Measurements from ENCODE around the gene KLF9. TPM values are rescaled to one million over a fixed set of nuclear protein-coding genes. Genes with fewer than 3 reads are reported as not detected.

Gene KLF9
- total and polyA plus RNA-seq, 5 experiments from 2014 or later: 2.6 to 29.6 (median 4.0) TPM

- H3K27ac Mint-ChIP-seq: peak overlapping the region; percentile 95 to 100 (median 99)
- H3K36me3 Mint-ChIP-seq: peaks cover 0 to 4% (median 2%) of the 10 kb centered on the region in 3 donors
- no peaks in the 10 kb centered on the region for H3K9me3 Mint-ChIP-seq
- DNase-seq (no peak), ATAC-seq (no peak)
- H3K4me1 Mint-ChIP-seq: peaks cover 44 to 80% (median 70%) of the 10 kb centered on the region in 4 donors
- POLR2A ChIA-PET: interaction anchor here (0.7 to 4.9 kb wide), 6 partner anchors 8 to 156 kb away, joined by 3 to 61 read pairs (median 16); no protein-coding TSS in a partner anchor
- peaks cover 0 to 2% (median 0%) of the 10 kb centered on the region in 5 donors for H3K27me3 Mint-ChIP-seq
- peak overlapping the region; percentile 97 to 100 (median 98) for H3K4me3 Mint-ChIP-seq
Measured at GRCh38 chr9:70410368-70410767, 4.1 kb downstream of the KLF9 start.

GRCh38 chr9:70409800-70410199 lies 4.7 kb downstream of the KLF9 start:
- Mint-ChIP-seq H3K4me1 (peaks cover 49 to 80% (median 71%) of the 10 kb centered on the region in 4 donors), H3K27ac (peak overlapping the region in 6 of 10 donors; percentile 9 to 100 (median 98)), H3K4me3 (peak overlapping the region; percentile 57 to 100 (median 98)), H3K9me3 (no peaks in the 10 kb centered on the region), H3K36me3 (peaks cover 0 to 4% (median 2%) of the 10 kb centered on the region in 3 donors), H3K27me3 (peaks cover 0 to 2% (median 0%) of the 10 kb centered on the region in 5 donors)
- ATAC-seq (no peak), DNase-seq (no peak)
- POLR2A ChIA-PET: interaction anchor here (0.7 to 4.9 kb wide), 4 partner anchors 10 to 20 kb away, joined by 3 to 61 read pairs (median 40); no protein-coding TSS in a partner anchor

- ATAC-seq (no peak), DNase-seq (no peak)
- Mint-ChIP-seq H3K4me1 (peaks cover 46 to 76% (median 69%) of the 10 kb centered on the region in 4 donors), H3K9me3 (no peaks in the 10 kb centered on the region), H3K27me3 (peaks cover 0 to 2% (median 0%) of the 10 kb centered on the region in 5 donors), H3K27ac (peak overlapping the region in 2 of 10 donors; percentile 44 to 100), H3K36me3 (peaks cover 0 to 4% (median 2%) of the 10 kb centered on the region in 3 donors), H3K4me3 (peak overlapping the region in 2 of 10 donors; percentile 1 to 6)
- POLR2A ChIA-PET: interaction anchor here (6.5 kb wide), 1 partner anchor 10 kb away, joined by 42 read pairs; no protein-coding TSS in a partner anchor
Measured at GRCh38 chr9:70409280-70409679, 5.2 kb downstream of the KLF9 start.

GRCh38 chr9:70408393-70409040 lies 5.9 kb downstream of the KLF9 start:
- Mint-ChIP-seq H3K4me1 (peaks cover 43 to 78% (median 72%) of the 10 kb centered on the region in 4 donors), H3K36me3 (peaks cover 0 to 4% (median 2%) of the 10 kb centered on the region in 3 donors), H3K9me3 (no peaks in the 10 kb centered on the region), H3K4me3 (peak overlapping the region in 4 of 10 donors; percentile 20 to 90 (median 65)), H3K27me3 (no peaks in the 10 kb centered on the region), H3K27ac (peak overlapping the region in 7 of 10 donors; percentile 24 to 93 (median 88))
- POLR2A ChIA-PET: interaction anchor here (1.2 to 6.5 kb wide), 4 partner anchors 10 to 15 kb away, joined by 3 to 42 read pairs (median 9); no protein-coding TSS in a partner anchor
- DNase-seq: no peak
- ATAC-seq: no peak

- peaks cover 0 to 4% (median 0%) of the 10 kb centered on the region in 3 donors for H3K36me3 Mint-ChIP-seq
- peak overlapping the region; percentile 50 to 90 (median 81) for H3K4me3 Mint-ChIP-seq
- ATAC-seq (peak in 1 of 2 donors; percentile 28), DNase-seq (no peak)
- POLR2A ChIA-PET: interaction anchor here (0.7 to 6.5 kb wide), 4 partner anchors 9 to 199 kb away, joined by 4 to 42 read pairs (median 9); no protein-coding TSS in a partner anchor
- no peaks in the 10 kb centered on the region for H3K27me3 Mint-ChIP-seq
- peaks cover 49 to 86% (median 84%) of the 10 kb centered on the region in 4 donors for H3K4me1 Mint-ChIP-seq
- peak overlapping the region; percentile 12 to 93 (median 87) for H3K27ac Mint-ChIP-seq
- no peaks in the 10 kb centered on the region for H3K9me3 Mint-ChIP-seq
Measured at GRCh38 chr9:70407081-70407503, 7.4 kb downstream of the KLF9 start.

GRCh38 chr9:70406434-70406862 lies 8.0 kb downstream of the KLF9 start:
- peak overlapping the region; percentile 68 to 90 (median 82) for H3K4me3 Mint-ChIP-seq
- H3K9me3 Mint-ChIP-seq: no peaks in the 10 kb centered on the region
- ATAC-seq (peak; percentile 28 to 57), DNase-seq (peak in 2 of 10 donors; percentile 27 to 37)
- H3K27ac Mint-ChIP-seq: peak overlapping the region; percentile 65 to 94 (median 92)
- no peaks in the 10 kb centered on the region for H3K27me3 Mint-ChIP-seq
- peaks cover 46 to 83% (median 82%) of the 10 kb centered on the region in 4 donors for H3K4me1 Mint-ChIP-seq
- POLR2A ChIA-PET: interaction anchor here (0.7 to 6.5 kb wide), 2 partner anchors 13 to 200 kb away, joined by 4 to 42 read pairs; no protein-coding TSS in a partner anchor
- H3K36me3 Mint-ChIP-seq: peaks cover 0 to 4% (median 0%) of the 10 kb centered on the region in 3 donors

GRCh38 chr9:70405808-70406433 lies 8.5 kb downstream of the KLF9 start:
- Mint-ChIP-seq H3K4me3 (peak overlapping the region; percentile 68 to 90 (median 82)), H3K27ac (peak overlapping the region; percentile 72 to 94 (median 92)), H3K9me3 (no peaks in the 10 kb centered on the region), H3K4me1 (peaks cover 45 to 84% (median 78%) of the 10 kb centered on the region in 4 donors), H3K27me3 (no peaks in the 10 kb centered on the region), H3K36me3 (peaks cover 0 to 4% (median 0%) of the 10 kb centered on the region in 3 donors)
- DNase-seq (no peak), ATAC-seq (peak; percentile 7 to 27)
- POLR2A ChIA-PET: interaction anchor here (0.5 to 6.5 kb wide), 2 partner anchors 13 to 67 kb away, joined by 3 to 42 read pairs; no protein-coding TSS in a partner anchor

GRCh38 chr9:70404261-70404660 lies 10.2 kb downstream of the KLF9 start:
- Mint-ChIP-seq H3K4me3 (peak overlapping the region in 4 of 10 donors; percentile 1 to 54 (median 24)), H3K9me3 (no peaks in the 10 kb centered on the region), H3K4me1 (peaks cover 53 to 86% (median 79%) of the 10 kb centered on the region in 4 donors), H3K27me3 (no peaks in the 10 kb centered on the region), H3K27ac (peak overlapping the region in 5 of 10 donors; percentile 32 to 79 (median 70)), H3K36me3 (peaks cover 0 to 4% (median 0%) of the 10 kb centered on the region in 3 donors)
- POLR2A ChIA-PET: interaction anchor here (0.7 to 6.5 kb wide), 4 partner anchors 8 to 17 kb away, joined by 3 to 42 read pairs (median 6); no protein-coding TSS in a partner anchor
- no peak for ATAC-seq
- no peak for DNase-seq

- Mint-ChIP-seq H3K27me3 (no peaks in the 10 kb centered on the region), H3K36me3 (peaks cover 0 to 4% (median 0%) of the 10 kb centered on the region in 3 donors), H3K4me3 (peak overlapping the region in 3 of 10 donors; percentile 18 to 30 (median 26)), H3K9me3 (no peaks in the 10 kb centered on the region), H3K4me1 (peaks cover 54 to 90% (median 84%) of the 10 kb centered on the region in 4 donors), H3K27ac (peak overlapping the region in 9 of 10 donors; percentile 19 to 88 (median 70))
- POLR2A ChIA-PET: interaction anchor here (0.7 to 6.5 kb wide), 5 partner anchors 9 to 18 kb away, joined by 3 to 45 read pairs (median 7); no protein-coding TSS in a partner anchor
- no peak for ATAC-seq
- DNase-seq: no peak
Measured at GRCh38 chr9:70403618-70404025, 10.8 kb downstream of the KLF9 start.

GRCh38 chr9:70403166-70403565 lies 11.3 kb downstream of the KLF9 start:
- Mint-ChIP-seq H3K4me3 (peak overlapping the region in 2 of 10 donors; percentile 26), H3K9me3 (no peaks in the 10 kb centered on the region), H3K36me3 (peaks cover 0 to 4% (median 0%) of the 10 kb centered on the region in 3 donors), H3K27me3 (no peaks in the 10 kb centered on the region), H3K4me1 (peaks cover 52 to 90% (median 84%) of the 10 kb centered on the region in 4 donors), H3K27ac (peak overlapping the region in 8 of 10 donors; percentile 12 to 88 (median 68))
- POLR2A ChIA-PET: interaction anchor here (6.0 to 6.5 kb wide), 2 partner anchors 9 to 16 kb away, joined by 42 to 45 read pairs; no protein-coding TSS in a partner anchor
- ATAC-seq (no peak), DNase-seq (no peak)

- Mint-ChIP-seq H3K27ac (peak overlapping the region in 4 of 10 donors; percentile 62 to 82 (median 70)), H3K4me3 (peak overlapping the region in 2 of 10 donors; percentile 23 to 25), H3K9me3 (no peaks in the 10 kb centered on the region), H3K27me3 (no peaks in the 10 kb centered on the region), H3K4me1 (peaks cover 50 to 90% (median 84%) of the 10 kb centered on the region in 4 donors), H3K36me3 (no peaks in the 10 kb centered on the region)
- POLR2A ChIA-PET: interaction anchor here (0.7 to 6.0 kb wide), 3 partner anchors 9 to 18 kb away, joined by 4 to 60 read pairs (median 45); no protein-coding TSS in a partner anchor
- DNase-seq (no peak), ATAC-seq (no peak)
Measured at GRCh38 chr9:70402213-70402612, 12.2 kb downstream of the KLF9 start.
